Prostate gland (tissue), 2 donors: ENCODE measurements around the gene SGF29. TPM values are rescaled to one million over a fixed set of nuclear protein-coding genes. Genes with fewer than 3 reads are reported as not detected.
"Not testable (repeated sequence)": the region's sequence is repeated elsewhere in the genome, so short reads cannot be mapped to it uniquely, and the experiment has no call there.

ENCODE experiments used
- DNase-seq: peaks from one replicate; pipeline ENCODE4 v3.0.0-alpha.2; 2019; ENCODE audit warnings: low spot score
- H3K27ac ChIP-seq, 2 donors: fragments of 200-600 bp; sonication (generic); 2 replicates each; pipeline ENCODE4 v1.5.1; 2017 to 2019
- H3K27me3 ChIP-seq: fragments of 200-600 bp; sonication (generic); replicated peaks from 2 replicates; pipeline ENCODE4 v1.5.1; 2019; ENCODE audit not compliant: insufficient read depth
- H3K36me3 ChIP-seq, 2 donors: fragments of 200-600 bp; sonication (generic); 1 replicate in 1 of 2; 2 replicates in 1 of 2; pipeline versions ENCODE4 v1.5.1 to v1.8.1; 2017 to 2019
- H3K4me1 ChIP-seq: fragments of 200-600 bp; sonication (generic); replicated peaks from 2 replicates; pipeline ENCODE4 v1.5.1; 2019
- H3K4me3 ChIP-seq, 2 donors: fragments of 200-600 bp; sonication (generic); 2 replicates each; pipeline ENCODE4 v1.5.1; 2017 to 2019
- H3K9me3 ChIP-seq: fragments of 200-600 bp; sonication (generic); 2 replicates; pipeline ENCODE4 v1.5.1; 2017
- CTCF ChIP-seq, 4 experiments: fragments of 200-600 bp in 2 of 4; fragments of 450-650 bp in 2 of 4; sonication (generic) in 2 of 4; IDR thresholded peaks; 1 replicate in 3 of 4; 2 replicates in 1 of 4; pipeline ENCODE4 v1.5.1; 2016 to 2019; ENCODE audit warnings: antibody characterized with exemption in 4 of 4, mild to moderate bottlenecking in 2 of 4, moderate library complexity in 2 of 4
- POLR2A ChIP-seq: fragments of 450-650 bp; IDR thresholded peaks from one replicate; pipeline ENCODE4 v1.6.1; 2016; ENCODE audit warnings: antibody characterized with exemption, mild to moderate bottlenecking
- POLR2AphosphoS5 ChIP-seq: sonication (generic); formaldehyde crosslinking; IDR thresholded peaks from one replicate; pipeline ENCODE4 v1.6.1; 2017; ENCODE audit warnings: antibody characterized with exemption
- WGBS: methylation state at CpG from one replicate; pipeline ENCODE4 v1.1.5; 2018; 5-methylcytosine and 5-hydroxymethylcytosine counted together
- intact Hi-C: fragments of 100-400 bp; cut with DNase I; formaldehyde crosslinking; loops from one replicate; pipeline ENCODE4 v1.14.2; 2022
- total RNA-seq, 2 donors: library from RNA; depleted of rRNA; stranded (reverse); fragments of >200 nt; gene quantifications; one replicate each; pipeline ENCODE4 v1.1.0, GENCODE V29; 2016

SGF29 gene
- total RNA-seq, 2 donors from 2014 or later: 32.2 to 59.7 TPM

DNA sequence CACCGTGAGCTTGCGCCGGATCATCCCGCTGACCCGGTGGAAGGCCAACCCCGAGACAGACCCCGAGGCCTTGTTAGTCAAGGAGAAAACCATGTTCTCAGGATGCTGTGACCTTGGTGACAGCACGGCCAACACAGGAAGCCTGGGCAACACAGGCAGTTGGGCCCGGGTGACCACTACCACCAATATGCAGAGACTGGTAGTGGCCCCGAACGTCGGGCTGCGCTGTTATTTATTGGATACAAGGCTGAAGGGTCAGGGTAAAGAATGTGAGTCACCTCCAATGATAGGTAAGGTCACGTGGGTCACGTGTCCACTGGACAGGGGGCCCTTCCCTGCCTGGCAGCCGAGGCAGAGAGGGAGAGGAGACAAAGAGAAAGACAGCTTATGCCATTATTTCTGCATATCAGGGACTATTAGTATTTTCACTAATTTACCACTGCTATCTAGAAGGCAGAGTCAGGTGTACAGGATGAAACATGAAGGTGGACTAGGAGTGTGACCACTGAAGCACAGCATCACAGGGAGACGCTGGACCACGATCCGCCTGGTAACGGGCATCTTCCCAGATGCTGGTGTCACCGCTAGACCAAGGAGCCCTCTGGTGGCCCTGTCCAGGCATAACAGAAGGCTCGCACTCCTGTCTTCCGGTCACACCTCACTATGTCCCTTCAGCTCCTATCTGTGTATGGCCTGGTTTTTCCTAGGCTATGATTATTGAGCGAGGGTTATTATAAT, 61.9 kb downstream of the SGF29 start:
- H3K9me3 ChIP-seq, H3K27me3 ChIP-seq, H3K36me3 ChIP-seq, H3K4me3 ChIP-seq, H3K4me1 ChIP-seq, H3K27ac ChIP-seq: not testable (repeated sequence)
- DNase-seq: peak; percentile 42
- peak in 3 of 4 experiments; percentile 53 to 75 (median 73) for TF ChIP-seq CTCF (IDR thresholded peaks at IDR 0.05)
- peak; percentile 21 for TF ChIP-seq POLR2AphosphoS5
- WGBS: 53% methylated on average over 19 of the region's 24 CpGs
- intact Hi-C loops: loop anchor here (10.0 kb wide), 1 partner anchor 121 kb away; the partner anchor contains the start of genes APOBR and CLN3

GRCh38 chr16:28616224-28616577, 62.5 kb downstream of the SGF29 start:
- not testable (repeated sequence) for H3K27me3 ChIP-seq, H3K9me3 ChIP-seq, H3K36me3 ChIP-seq, H3K4me1 ChIP-seq, DNase-seq, H3K4me3 ChIP-seq, H3K27ac ChIP-seq
- intact Hi-C loops: loop anchor here (10.0 kb wide), 1 partner anchor 121 kb away; the partner anchor contains the start of genes APOBR and CLN3
- WGBS: 76% methylated on average over 7 of the region's 7 CpGs

DNA sequence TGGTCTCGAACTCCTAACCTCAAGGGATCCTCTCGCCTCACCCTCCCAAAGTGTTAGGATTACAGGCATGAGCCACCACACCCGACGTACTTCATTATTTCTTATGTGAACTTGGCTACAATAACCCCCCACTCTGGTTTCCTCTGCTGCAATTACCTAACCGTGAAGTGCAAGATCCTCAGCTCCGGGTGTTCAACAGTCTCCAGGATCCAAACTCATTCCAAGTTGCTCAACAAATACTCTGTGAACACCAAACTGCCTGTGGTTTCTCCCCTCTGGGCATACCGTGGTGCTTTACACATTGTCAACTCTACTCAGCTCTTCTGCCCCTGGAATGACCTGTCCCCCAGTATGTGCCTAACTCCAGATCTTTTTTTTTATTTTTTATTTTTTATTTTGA, 62.9 kb downstream of the SGF29 start:
- no peaks in the 10 kb centered on the region for H3K4me1 ChIP-seq
- intact Hi-C loops: loop anchor here (10.0 kb wide), 1 partner anchor 122 kb away; the partner anchor contains the start of genes APOBR and CLN3
- no peaks in the 10 kb centered on the region for H3K9me3 ChIP-seq
- DNase-seq: no peak
- no peaks in the 10 kb centered on the region for H3K27me3 ChIP-seq
- 75% methylated on average over 7 of the region's 7 CpGs for WGBS
- no peak overlapping the region for H3K4me3 ChIP-seq
- no peak overlapping the region for H3K27ac ChIP-seq
- TF ChIP-seq POLR2AphosphoS5: no peak
- TF ChIP-seq POLR2A: no peak
- no peak for TF ChIP-seq CTCF (IDR thresholded peaks at IDR 0.05)
- H3K36me3 ChIP-seq: no peaks in the 10 kb centered on the region

GRCh38 chr16:28617874-28618273, 64.2 kb downstream of the SGF29 start:
- WGBS: 60% methylated on average over 4 of the region's 4 CpGs
- DNase-seq: no peak

DNA sequence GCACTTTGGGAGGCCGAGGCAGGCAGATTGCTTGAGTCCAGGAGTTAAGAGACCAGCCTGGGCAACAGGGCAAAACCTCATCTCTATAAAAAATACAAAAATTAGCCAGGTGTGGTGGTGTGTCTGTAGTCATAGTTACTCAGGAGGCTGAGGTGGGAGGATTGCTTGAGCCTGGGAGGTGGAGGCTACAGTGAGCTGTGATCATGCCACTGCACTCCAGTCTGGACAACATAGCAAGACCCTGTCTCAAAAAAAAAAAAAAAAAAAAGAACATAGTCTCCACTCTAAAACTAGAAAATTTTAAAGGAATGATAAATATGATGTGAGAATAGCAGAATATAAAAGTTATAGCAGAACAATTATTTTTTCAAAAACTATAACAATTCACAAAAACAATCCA, 66.6 kb downstream of the SGF29 start:
- H3K27ac ChIP-seq, intact Hi-C loops, DNase-seq, H3K27me3 ChIP-seq, H3K9me3 ChIP-seq, H3K4me3 ChIP-seq, H3K36me3 ChIP-seq, H3K4me1 ChIP-seq: not testable (repeated sequence)
- WGBS: 76% methylated on average over 1 of the region's 1 CpG

More at GRCh38 chr16:28617874-28618273, 64.2 kb downstream of the SGF29 start:
- Histone ChIP-seq H3K36me3 (no peaks in the 10 kb centered on the region), H3K27me3 (no peaks in the 10 kb centered on the region), H3K4me1 (no peaks in the 10 kb centered on the region), H3K9me3 (no peaks in the 10 kb centered on the region), H3K27ac (no peak overlapping the region), H3K4me3 (no peak overlapping the region)
- TF ChIP-seq CTCF (IDR thresholded peaks at IDR 0.05): no peak
- no peak for TF ChIP-seq POLR2AphosphoS5
- no peak for TF ChIP-seq POLR2A
- intact Hi-C loops: loop anchor here (10.0 kb wide), 1 partner anchor 123 kb away; the partner anchor contains the start of genes APOBR and CLN3
